ENCODE data around the gene ANKRD1. TPM values are rescaled to one million over a fixed set of nuclear protein-coding genes. Genes with fewer than 3 reads are reported as not detected.

ANKRD1 gene
- total and polyA plus RNA-seq, 2 of the 8 experiments (the other 6 are each of a cell fraction or from before 2014, with no cell fraction given) = 0.03 TPM; not detected in 1

DNA sequence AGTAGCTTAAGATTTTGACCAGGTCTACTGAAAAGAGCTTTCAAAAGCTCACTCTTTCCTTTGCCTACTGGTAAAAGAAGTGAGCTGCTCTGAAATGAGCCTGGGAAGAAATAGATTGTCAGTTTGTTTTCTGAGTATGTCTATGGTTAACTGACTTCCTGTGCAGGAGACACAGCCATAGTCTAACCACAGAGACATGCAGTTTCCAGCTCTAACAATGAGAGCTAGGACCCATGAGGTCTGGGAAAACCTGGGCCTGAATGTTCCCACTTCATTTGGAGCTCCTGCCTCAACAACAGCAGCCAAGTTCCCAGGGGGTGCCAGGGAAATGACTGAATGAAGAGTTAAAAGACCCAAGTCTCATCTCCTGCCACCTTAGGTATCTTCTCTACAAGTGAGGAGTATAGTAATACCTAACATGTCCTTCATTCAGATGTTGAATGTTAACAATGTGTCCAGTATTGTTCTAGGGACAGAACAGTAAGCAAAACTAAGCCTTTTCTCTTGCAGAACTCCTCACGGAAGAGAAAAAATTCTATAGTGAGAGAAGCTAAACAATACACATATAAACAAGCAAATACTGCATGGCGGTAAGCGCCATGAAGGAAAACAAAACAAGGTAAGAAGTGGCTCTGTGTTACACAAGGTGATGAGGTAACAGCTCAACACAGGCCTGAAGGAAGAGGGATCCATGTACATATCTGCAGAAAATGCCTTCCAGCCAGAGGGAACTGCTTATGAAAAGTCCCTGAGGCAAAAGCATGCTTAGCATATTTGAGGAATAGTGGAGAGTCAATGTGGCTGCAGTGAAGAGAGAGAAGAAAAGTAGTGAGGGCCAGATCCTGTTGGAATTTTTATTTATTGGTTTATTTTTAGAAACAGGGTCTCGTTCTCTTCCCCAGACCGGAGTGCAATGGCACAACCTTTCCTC is 26.4 kb upstream of the ANKRD1 start (continued):
- TF ChIP-seq EGR1 (IDR thresholded peaks at IDR 0.05; ENCODE audit: borderline replicate concordance, low read depth, low read length) = no peak
